Neural cell (in vitro differentiated cells): ENCODE results near the gene MUCL3. TPM values are rescaled to one million over a fixed set of nuclear protein-coding genes. Genes with fewer than 3 reads are reported as not detected.
"Not testable (repeated sequence)": the region's sequence is repeated elsewhere in the genome, so short reads cannot be mapped to it uniquely, and the experiment has no call there.

Source experiments
- H2AFZ ChIP-seq: fragments of 200-600, 300-800 bp; sonication (generic), shearing (Covaris generic); 2 replicates; pipeline ENCODE4 v1.6.0; 2014; ENCODE audit warnings: low read depth, mild to moderate bottlenecking, antibody characterized with exemption, low read length, moderate library complexity
- H3F3A ChIP-seq: fragments of 200-600 bp; shearing (Covaris generic); 2 replicates; pipeline ENCODE4 v1.6.1; 2016; ENCODE audit warnings: mild to moderate bottlenecking, moderate library complexity, mixed read lengths, antibody characterized with exemption, low read length; ENCODE audit not compliant: insufficient read depth, poor library complexity, severe bottlenecking
- H3K27ac ChIP-seq: fragments of 200-600, 300-800 bp; sonication (generic), shearing (Covaris generic); 2 replicates; pipeline ENCODE4 v1.5.1; 2014; ENCODE audit warnings: mild to moderate bottlenecking, low read length, moderate library complexity
- H3K27me3 ChIP-seq: fragments of 300-800, 200-600 bp; sonication (generic), shearing (Covaris generic); 2 replicates; pipeline ENCODE4 v1.6.0; 2014; ENCODE audit warnings: mild to moderate bottlenecking, low read depth, low read length, moderate library complexity; ENCODE audit not compliant: insufficient read depth
- H3K36me3 ChIP-seq: fragments of 300-800, 200-600 bp; sonication (generic), shearing (Covaris generic); 2 replicates; pipeline ENCODE4 v1.5.1; 2014; ENCODE audit warnings: mild to moderate bottlenecking, antibody characterized with exemption, low read length, moderate library complexity; ENCODE audit not compliant: insufficient read depth
- H3K4me2 ChIP-seq: fragments of 300-800, 200-600 bp; sonication (generic), shearing (Covaris generic); 2 replicates; pipeline ENCODE4 v1.6.0; 2014; ENCODE audit warnings: mild to moderate bottlenecking, low read length
- H3K4me3 ChIP-seq: fragments of 300-800, 200-600 bp; sonication (generic), shearing (Covaris generic); 2 replicates; pipeline ENCODE4 v1.5.1; 2014; ENCODE audit warnings: mild to moderate bottlenecking, low read length, moderate library complexity
- H3K79me2 ChIP-seq: fragments of 200-600 bp; shearing (Covaris generic); replicated peaks from 2 replicates; pipeline ENCODE4 v1.6.0; 2014; ENCODE audit warnings: mild to moderate bottlenecking, low read length, moderate library complexity; ENCODE audit not compliant: insufficient read depth
- H3K9ac ChIP-seq: fragments of 300-800, 200-600 bp; sonication (generic), shearing (Covaris generic); 2 replicates; pipeline ENCODE4 v1.6.1; 2016; ENCODE audit warnings: mild to moderate bottlenecking, low read length, mixed read lengths
- H3K9me2 ChIP-seq: fragments of 200-600 bp; shearing (Covaris generic); 2 replicates; pipeline ENCODE4 v1.6.1; 2016; ENCODE audit warnings: mild to moderate bottlenecking, low read length, mixed read lengths; ENCODE audit not compliant: insufficient read depth
- H3K9me3 ChIP-seq: fragments of 200-600, 300-800 bp; sonication (generic), shearing (Covaris generic); 2 replicates; pipeline ENCODE4 v1.6.1; 2016; ENCODE audit warnings: mild to moderate bottlenecking, mixed run types, low read length, moderate library complexity, mixed read lengths
- H4K20me1 ChIP-seq: fragments of 200-600 bp; shearing (Covaris generic); 2 replicates; pipeline ENCODE4 v1.6.1; 2016; ENCODE audit warnings: mild to moderate bottlenecking, mixed run types; ENCODE audit not compliant: insufficient read depth
- CTCF ChIP-seq: fragments of 450-650 bp; IDR thresholded peaks from 2 replicates; pipeline ENCODE4 v1.5.1; 2014; ENCODE audit warnings: antibody characterized with exemption, mild to moderate bottlenecking, moderate library complexity; ENCODE audit not compliant: poor library complexity, severe bottlenecking
- EP300 ChIP-seq: fragments of 450-650 bp; conservative IDR thresholded peaks from 2 replicates; pipeline ENCODE4 v1.6.1; 2014; ENCODE audit warnings: antibody characterized with exemption, mild to moderate bottlenecking, moderate library complexity; ENCODE audit not compliant: poor library complexity, severe bottlenecking
- EZH2 ChIP-seq: fragments of 200-600, 300-800 bp; shearing (Covaris generic), sonication (generic); IDR thresholded peaks from 2 replicates; pipeline ENCODE4 v1.6.1; 2014; ENCODE audit warnings: antibody characterized with exemption, low read length, borderline replicate concordance, mild to moderate bottlenecking; ENCODE audit not compliant: insufficient read depth, poor library complexity, severe bottlenecking
- MXI1 ChIP-seq: fragments of 450-650 bp; conservative IDR thresholded peaks from 2 replicates; pipeline ENCODE4 v1.6.1; 2014; ENCODE audit warnings: antibody characterized with exemption, mild to moderate bottlenecking; ENCODE audit not compliant: poor library complexity, severe bottlenecking
- POLR2AphosphoS5 ChIP-seq: IDR thresholded peaks from 2 replicates; pipeline ENCODE4 v1.6.1; 2012
- RAD21 ChIP-seq: fragments of 450-650 bp; conservative IDR thresholded peaks from 2 replicates; pipeline ENCODE4 v1.6.1; 2014; ENCODE audit warnings: antibody characterized with exemption, mild to moderate bottlenecking, moderate library complexity
- REST ChIP-seq: IDR thresholded peaks from 2 replicates; pipeline ENCODE4 v1.6.1; 2012; ENCODE audit warnings: borderline replicate concordance
- SMC3 ChIP-seq: fragments of 450-650 bp; conservative IDR thresholded peaks from 2 replicates; pipeline ENCODE4 v1.6.1; 2014; ENCODE audit warnings: antibody characterized with exemption, mild to moderate bottlenecking, moderate library complexity; ENCODE audit not compliant: poor library complexity
- TAF1 ChIP-seq: IDR thresholded peaks from 2 replicates; pipeline ENCODE4 v1.6.1; 2012; ENCODE audit warnings: low read depth
- polyA plus RNA-seq: library from polyadenylated mRNA; depleted of rRNA; stranded (reverse); fragments of >200 nt; gene quantifications from 2 replicates; pipeline ENCODE4 v1.2.3, GENCODE V29; 2014

Gene MUCL3
- polyA plus RNA-seq, 1 donor from 2014 or later = not detected

DNA sequence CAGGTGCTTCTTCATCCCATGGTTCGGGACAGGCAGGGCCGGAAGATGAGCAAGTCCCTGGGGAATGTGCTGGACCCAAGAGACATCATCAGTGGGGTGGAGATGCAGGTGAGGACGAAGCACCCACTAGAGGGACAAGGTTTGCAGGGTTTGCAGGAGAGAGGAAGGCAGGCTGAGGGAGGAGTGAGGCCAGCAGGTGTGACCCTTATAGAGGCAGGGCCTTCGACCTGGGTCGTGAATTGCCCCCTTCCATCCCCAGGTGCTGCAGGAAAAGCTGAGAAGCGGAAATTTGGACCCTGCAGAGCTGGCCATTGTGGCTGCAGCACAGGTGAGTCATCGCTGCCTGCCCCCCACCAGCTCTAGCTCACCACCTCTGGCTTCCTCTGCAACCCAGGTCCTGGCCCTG is 18.3 kb upstream of the MUCL3 start:
- H4K20me1 ChIP-seq = no peaks in the 10 kb centered on the region
- no peak for TF ChIP-seq CTCF
- TF ChIP-seq RAD21 = no peak
- no peak for TF ChIP-seq MXI1
- no peak for TF ChIP-seq REST
- no peak for TF ChIP-seq SMC3
- no peak for TF ChIP-seq TAF1
- no peak for TF ChIP-seq EP300
- TF ChIP-seq POLR2AphosphoS5 = no peak
- TF ChIP-seq EZH2 = no peak
- no peak overlapping the region for H3K4me3 ChIP-seq
- no peak overlapping the region for H3K9ac ChIP-seq
- H3F3A ChIP-seq = no peaks in the 10 kb centered on the region
- no peak overlapping the region for H2AFZ ChIP-seq
- no peak overlapping the region for H3K4me2 ChIP-seq
- H3K9me3 ChIP-seq = no peaks in the 10 kb centered on the region
- H3K27me3 ChIP-seq = no peaks in the 10 kb centered on the region
- H3K27ac ChIP-seq = no peak overlapping the region
- H3K79me2 ChIP-seq = no peaks in the 10 kb centered on the region
- no peaks in the 10 kb centered on the region for H3K36me3 ChIP-seq
- H3K9me2 ChIP-seq = no peaks in the 10 kb centered on the region

- H3K27ac ChIP-seq, H3K79me2 ChIP-seq, H3K9me3 ChIP-seq, H3K27me3 ChIP-seq, H4K20me1 ChIP-seq, H3K9me2 ChIP-seq, H2AFZ ChIP-seq, H3K36me3 ChIP-seq, H3F3A ChIP-seq, H3K9ac ChIP-seq, H3K4me2 ChIP-seq, H3K4me3 ChIP-seq: not testable (repeated sequence)
Observed at GRCh38 chr6:30924040-30924627, 16.6 kb upstream of the MUCL3 start.

DNA sequence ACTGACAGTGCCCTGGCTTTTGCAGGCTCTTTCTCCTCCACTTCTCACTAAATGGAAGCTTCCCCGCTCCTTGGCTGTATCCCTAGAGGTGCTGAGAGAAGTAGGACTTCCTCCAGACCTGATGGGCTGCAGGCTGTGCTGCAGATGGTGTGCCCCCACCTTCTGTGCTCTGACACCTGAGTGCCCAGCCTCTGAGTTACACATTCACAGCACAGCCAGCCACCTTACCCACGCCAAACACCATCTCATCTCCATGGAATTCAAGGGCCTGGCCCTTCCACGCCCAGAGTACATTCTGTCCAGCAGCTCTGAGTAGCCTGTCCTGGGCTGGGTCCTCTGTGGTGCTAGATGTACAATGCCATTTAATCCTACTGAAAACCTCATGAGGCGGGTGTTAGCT is 14.1 kb upstream of the MUCL3 start:
- Histone ChIP-seq H3K27ac (no peak overlapping the region), H3K4me3 (no peak overlapping the region), H2AFZ (no peak overlapping the region), H3K9me3 (no peaks in the 10 kb centered on the region), H3K9ac (no peak overlapping the region), H3K36me3 (no peaks in the 10 kb centered on the region), H3K27me3 (no peaks in the 10 kb centered on the region), H3K4me2 (no peak overlapping the region), H3K79me2 (no peaks in the 10 kb centered on the region), H3K9me2 (no peaks in the 10 kb centered on the region), H3F3A (no peaks in the 10 kb centered on the region), H4K20me1 (no peaks in the 10 kb centered on the region)
- TF ChIP-seq TAF1 (no peak), MXI1 (no peak), EP300 (no peak), POLR2AphosphoS5 (no peak), EZH2 (no peak), CTCF (no peak), RAD21 (no peak), REST (no peak), SMC3 (no peak)
